GM12873 (cell line): ENCODE data around the gene POLR3A.

ENCODE experiments used
- TF ChIP-seq, protein P1 (sequence below): IDR thresholded peaks from 2 replicates; pipeline ENCODE4 v1.5.1; 2012; ENCODE audit warnings: low read depth, mild to moderate bottlenecking, moderate library complexity, low read length, control low read depth; ENCODE audit not compliant: insufficient read depth; ENCODE audit errors: missing control alignments

The POLR3A gene

DNA sequence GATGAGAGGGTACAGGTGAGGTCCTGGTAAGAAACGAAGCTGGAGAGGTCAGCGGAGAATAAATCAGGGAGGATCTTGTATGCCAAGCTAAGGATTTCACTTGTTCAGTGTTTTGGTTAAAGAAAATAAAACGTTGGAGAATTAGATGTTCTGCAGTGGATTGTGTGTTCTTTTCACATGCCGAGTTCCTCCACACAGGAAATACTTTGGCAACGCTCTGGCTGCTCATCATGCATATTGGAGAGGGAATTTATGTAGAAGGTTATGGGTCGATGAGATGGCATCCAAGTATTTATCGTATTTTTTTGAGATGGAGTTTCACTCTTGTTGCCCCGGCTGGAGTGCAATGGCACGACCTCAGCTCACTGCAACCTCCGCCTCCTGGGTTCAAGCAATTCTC lies 15.4 kb upstream of the POLR3A start:
- TF ChIP-seq, protein P1, sequence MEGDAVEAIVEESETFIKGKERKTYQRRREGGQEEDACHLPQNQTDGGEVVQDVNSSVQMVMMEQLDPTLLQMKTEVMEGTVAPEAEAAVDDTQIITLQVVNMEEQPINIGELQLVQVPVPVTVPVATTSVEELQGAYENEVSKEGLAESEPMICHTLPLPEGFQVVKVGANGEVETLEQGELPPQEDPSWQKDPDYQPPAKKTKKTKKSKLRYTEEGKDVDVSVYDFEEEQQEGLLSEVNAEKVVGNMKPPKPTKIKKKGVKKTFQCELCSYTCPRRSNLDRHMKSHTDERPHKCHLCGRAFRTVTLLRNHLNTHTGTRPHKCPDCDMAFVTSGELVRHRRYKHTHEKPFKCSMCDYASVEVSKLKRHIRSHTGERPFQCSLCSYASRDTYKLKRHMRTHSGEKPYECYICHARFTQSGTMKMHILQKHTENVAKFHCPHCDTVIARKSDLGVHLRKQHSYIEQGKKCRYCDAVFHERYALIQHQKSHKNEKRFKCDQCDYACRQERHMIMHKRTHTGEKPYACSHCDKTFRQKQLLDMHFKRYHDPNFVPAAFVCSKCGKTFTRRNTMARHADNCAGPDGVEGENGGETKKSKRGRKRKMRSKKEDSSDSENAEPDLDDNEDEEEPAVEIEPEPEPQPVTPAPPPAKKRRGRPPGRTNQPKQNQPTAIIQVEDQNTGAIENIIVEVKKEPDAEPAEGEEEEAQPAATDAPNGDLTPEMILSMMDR, result no peak

DNA sequence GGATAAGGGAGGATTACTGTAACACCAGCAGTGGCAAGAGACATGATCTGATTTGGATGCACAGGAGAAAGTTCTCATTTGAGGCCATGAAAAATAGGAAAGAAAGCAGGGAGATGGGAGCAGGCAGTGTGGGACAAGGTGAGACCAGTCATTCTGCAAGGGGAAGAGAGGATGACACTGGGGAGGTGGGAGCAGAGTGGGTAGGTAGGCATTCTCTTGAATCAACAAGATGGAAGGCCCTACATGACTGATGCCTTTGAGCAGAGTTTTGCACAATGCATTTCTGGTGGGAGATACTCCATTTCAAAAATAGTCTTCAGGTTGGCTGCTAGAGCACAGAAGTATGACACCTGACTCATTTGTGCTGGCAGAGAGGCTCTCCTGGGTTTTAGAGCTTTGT lies 14.9 kb upstream of the POLR3A start:
- TF ChIP-seq, protein P1, result no peak

DNA sequence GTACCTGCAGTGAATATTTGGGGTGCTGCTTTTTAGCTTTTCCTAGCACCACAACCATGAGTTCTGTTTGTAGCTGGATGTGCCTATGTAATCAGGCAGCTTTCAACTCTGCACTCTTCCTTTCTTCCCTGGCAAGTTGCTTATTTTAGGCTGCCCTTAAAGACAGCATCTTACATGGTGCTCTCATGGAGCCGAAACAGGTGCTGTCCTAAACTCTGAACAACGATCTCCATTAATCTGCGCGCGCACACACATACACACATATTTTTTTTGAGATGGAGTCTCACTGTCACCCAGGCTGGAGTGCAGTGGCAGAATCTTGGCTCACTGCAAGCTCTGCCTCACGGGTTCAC lies 13.4 kb upstream of the POLR3A start:
- TF ChIP-seq, protein P1, result no peak

DNA sequence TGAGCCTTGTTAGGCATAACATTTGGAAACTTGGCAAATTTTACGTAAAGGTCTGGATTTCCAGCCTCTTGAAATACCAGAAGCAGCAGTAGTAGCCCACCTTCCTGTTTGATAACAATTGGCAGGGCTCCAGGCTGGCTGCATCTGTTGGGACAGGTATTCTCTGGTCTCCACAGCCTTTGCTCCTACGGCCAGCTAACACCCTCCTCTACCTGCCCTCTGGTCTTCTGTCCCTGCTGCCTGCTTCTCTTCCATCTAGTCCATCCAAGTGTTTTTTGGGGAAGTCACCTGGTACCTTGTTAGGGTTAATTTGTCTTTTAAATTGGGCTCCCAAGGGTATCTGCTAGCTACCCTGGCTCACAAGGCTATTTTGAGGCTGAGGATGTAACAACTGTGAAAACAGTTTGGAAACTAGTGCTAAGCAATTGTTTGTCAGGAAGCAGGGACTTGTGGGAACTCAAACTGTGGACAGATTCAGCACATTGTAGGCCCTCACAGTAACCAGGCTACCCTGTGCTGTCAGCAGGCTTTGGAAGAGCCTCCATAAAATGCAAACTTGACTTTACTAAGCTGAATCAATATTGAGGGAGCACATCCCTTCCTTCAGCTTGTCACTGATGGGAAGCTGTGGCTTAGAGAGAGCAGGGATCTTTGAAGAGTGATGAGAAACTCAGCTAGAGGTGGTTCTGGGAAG lies 12.9 kb upstream of the POLR3A start:
- TF ChIP-seq, protein P1, result no peak

DNA sequence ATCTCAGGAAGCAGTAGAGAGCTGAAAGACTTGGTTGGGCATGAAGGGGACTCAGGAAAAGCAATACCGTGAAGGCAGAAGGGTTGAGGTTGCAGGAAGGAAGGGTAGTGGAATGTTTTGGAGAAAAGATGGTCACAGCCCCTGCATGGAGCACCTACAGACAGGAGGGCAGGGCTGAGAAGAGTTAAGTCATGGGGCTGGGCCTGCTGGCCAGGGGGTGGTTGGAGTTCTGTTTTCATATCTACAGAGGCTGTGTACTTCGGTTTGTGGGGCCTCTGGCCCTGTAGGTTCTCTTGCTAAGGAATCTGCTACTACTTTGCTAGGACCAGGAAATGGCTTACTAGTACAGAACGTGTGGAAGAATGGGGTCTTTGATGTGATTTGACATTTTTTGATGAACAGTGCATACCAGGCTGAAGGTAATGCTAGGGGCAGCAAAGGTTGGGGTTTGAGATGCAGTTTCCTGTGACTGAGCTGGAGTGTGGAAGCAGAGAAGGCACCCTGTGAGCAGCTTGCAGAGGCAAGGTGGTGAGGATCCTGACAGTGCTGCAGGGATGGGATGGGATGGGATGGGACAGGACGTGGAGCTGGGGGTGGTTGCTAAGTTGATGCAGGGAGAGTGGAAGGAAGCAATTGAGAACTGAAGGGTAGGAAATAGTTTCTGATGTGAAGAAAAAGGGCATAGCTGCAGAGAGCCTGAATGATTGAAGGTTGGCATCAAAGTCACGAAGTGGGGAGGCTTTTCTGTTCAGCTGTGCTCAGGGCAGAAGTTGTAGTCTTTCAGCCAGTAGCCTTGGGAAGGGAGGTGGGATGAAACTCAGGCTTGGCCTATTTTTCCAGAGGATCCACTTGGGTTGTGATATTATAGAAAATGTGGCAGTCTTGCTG lies 12.1 kb upstream of the POLR3A start:
- TF ChIP-seq, protein P1, result no peak

DNA sequence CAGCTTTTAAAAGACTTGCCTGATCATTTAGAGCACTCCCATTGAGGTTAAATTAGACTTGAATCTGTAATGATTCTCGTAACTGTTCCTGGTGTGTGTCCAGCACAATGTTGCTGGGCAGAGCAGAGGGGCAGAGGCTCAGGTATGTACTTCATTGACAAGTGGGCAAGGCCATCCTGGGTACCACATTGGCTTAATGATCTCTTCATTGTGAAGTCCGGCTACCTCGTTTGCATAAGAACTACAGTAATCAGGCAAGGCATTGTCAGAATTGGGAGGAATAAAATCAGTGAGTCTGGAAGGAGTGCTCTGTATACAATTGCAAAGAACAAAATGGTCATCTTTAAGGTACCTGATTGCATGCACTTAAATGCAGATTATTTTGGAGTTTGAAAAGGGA lies 10.4 kb upstream of the POLR3A start:
- TF ChIP-seq, protein P1, result no peak

DNA sequence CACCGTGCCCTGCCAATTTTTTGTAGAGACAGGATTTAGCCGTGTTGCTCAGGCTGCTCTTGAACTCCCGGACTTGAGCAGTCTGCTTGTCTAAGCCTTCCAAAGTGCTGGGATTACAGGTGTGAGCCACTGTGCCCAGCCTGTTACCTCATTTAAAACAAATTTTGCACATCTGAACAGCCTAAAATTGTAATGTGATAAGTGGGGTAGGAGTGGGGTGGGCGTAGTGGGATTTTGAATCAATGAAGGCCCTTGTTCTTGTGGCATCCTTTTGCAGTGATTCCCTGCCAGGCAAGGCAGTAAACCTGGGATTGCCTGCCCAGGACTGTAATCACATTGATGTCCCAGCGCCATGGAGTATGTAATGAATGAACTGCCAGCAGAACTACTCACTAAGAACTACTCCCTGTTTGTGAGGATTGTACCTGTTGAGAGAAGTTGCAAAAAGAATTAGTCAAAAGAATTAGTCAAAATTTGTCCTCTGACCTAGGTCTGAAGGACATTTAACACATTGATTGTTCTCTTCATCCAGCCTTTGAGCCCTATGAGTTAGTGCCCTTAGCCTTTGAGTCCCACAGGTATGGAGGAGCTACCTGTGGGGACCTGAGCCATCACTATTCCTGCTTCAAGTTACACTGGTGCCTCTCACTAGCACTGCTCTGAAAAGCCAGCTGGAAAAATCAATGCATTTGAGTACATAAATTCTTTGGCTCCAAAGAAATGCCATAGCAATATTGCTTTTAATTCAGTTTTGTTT lies 9.7 kb upstream of the POLR3A start:
- TF ChIP-seq, protein P1, result no peak
